ENCODE measurements around the gene DLGAP4. TPM values are rescaled to one million over a fixed set of nuclear protein-coding genes. Genes with fewer than 3 reads are reported as not detected.

DLGAP4 gene
- total and polyA plus RNA-seq, 7 donors: 53.5 to 151 (median 90.4) TPM

- no peaks in the 10 kb centered on the region for H3K9me3 ChIP-seq
- intact Hi-C loops (cut with DNase I): loop anchor here in 1 of 2 donors (10.0 kb wide), 1 partner anchor 162 kb away; no protein-coding TSS in a partner anchor
- H3K4me1 ChIP-seq: no peaks in the 10 kb centered on the region
- H3K27me3 ChIP-seq (ENCODE audit: insufficient read depth in 3 of 3, low read length in 2 of 3): peaks cover 0 to 30% (median 5%) of the 10 kb centered on the region in 3 donors
- ATAC-seq: no peak
- 83 to 87% (median 85%) methylated on average over 12 of the region's 12 CpGs for WGBS, 3 donors
- TF ChIP-seq, protein P1, sequence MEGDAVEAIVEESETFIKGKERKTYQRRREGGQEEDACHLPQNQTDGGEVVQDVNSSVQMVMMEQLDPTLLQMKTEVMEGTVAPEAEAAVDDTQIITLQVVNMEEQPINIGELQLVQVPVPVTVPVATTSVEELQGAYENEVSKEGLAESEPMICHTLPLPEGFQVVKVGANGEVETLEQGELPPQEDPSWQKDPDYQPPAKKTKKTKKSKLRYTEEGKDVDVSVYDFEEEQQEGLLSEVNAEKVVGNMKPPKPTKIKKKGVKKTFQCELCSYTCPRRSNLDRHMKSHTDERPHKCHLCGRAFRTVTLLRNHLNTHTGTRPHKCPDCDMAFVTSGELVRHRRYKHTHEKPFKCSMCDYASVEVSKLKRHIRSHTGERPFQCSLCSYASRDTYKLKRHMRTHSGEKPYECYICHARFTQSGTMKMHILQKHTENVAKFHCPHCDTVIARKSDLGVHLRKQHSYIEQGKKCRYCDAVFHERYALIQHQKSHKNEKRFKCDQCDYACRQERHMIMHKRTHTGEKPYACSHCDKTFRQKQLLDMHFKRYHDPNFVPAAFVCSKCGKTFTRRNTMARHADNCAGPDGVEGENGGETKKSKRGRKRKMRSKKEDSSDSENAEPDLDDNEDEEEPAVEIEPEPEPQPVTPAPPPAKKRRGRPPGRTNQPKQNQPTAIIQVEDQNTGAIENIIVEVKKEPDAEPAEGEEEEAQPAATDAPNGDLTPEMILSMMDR (IDR thresholded peaks at IDR 0.05): no peak
- no peaks in the 10 kb centered on the region for H3K36me3 ChIP-seq (ENCODE audit: insufficient read depth in 1 of 2, low read depth in 1 of 2)
- DNase-seq: peak in 1 of 2 donors; percentile 28
- no peak overlapping the region for H3K27ac ChIP-seq
- H3K4me3 ChIP-seq: no peak overlapping the region
These were observed 33.5 kb upstream of the DLGAP4 start for GRCh38 chr20:36272547-36273220.

- intact Hi-C loops (cut with DNase I): loop anchor here in 1 of 2 donors (10.0 kb wide), 1 partner anchor 161 kb away; no protein-coding TSS in a partner anchor
- Histone ChIP-seq H3K4me3 (no peak overlapping the region), H3K27me3 (ENCODE audit: insufficient read depth in 3 of 3, low read length in 2 of 3) (peaks cover 0 to 32% (median 5%) of the 10 kb centered on the region in 3 donors), H3K4me1 (no peaks in the 10 kb centered on the region), H3K36me3 (ENCODE audit: insufficient read depth in 1 of 2, low read depth in 1 of 2) (no peaks in the 10 kb centered on the region), H3K9me3 (no peaks in the 10 kb centered on the region), H3K27ac (no peak overlapping the region)
- DNase-seq (peak in 1 of 2 donors; percentile 27), ATAC-seq (no peak)
- TF ChIP-seq, protein P1 (IDR thresholded peaks at IDR 0.05): peak; percentile 23
- 51 to 62% (median 51%) methylated on average over 12 of the region's 12 CpGs for WGBS, 3 donors
These were observed 32.5 kb upstream of the DLGAP4 start for GRCh38 chr20:36273414-36274180.

DNA sequence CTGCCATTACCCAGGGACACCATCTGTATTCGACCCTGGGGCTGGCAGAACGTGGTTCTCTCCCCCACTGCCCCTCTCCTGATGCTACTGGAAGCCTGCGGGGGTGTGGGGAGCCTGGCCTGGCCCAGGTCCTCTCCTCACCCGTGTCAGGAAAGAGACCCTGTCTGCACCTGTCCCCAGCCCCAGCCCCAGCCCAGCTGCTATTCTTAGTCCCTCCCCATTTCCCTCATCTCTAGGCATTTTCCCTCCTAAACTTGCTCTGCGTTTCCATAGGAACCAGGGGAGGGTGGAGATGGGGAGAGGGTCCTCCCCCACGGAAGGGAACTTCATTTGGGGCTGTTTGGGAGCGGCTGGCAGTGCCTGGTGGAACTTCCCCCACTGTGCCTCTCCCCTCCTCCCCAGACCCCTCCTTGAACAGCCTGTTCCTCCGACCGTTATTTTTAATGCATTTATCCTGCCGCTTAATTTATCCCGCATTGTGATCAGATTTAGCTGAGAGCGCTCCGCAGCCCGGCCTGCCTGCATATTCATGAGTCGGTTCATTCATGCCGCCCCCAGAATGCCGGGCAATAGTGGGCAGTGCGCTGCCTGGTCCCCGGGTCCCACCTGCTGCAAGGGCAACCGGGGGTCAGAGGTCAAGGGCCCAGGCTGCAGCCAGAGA, 31.8 kb upstream of the DLGAP4 start:
- no peaks in the 10 kb centered on the region for H3K4me1 ChIP-seq
- no peaks in the 10 kb centered on the region for H3K36me3 ChIP-seq (ENCODE audit: insufficient read depth in 1 of 2, low read depth in 1 of 2)
- peaks cover 0 to 39% (median 5%) of the 10 kb centered on the region in 3 donors for H3K27me3 ChIP-seq (ENCODE audit: insufficient read depth in 3 of 3, low read length in 2 of 3)
- intact Hi-C loops (cut with DNase I): loop anchor here in 1 of 2 donors (10.0 kb wide), 1 partner anchor 160 kb away; no protein-coding TSS in a partner anchor
- 22 to 30% (median 23%) methylated on average over 20 of the region's 20 CpGs for WGBS, 3 donors
- no peaks in the 10 kb centered on the region for H3K9me3 ChIP-seq
- no peak for ATAC-seq
- no peak overlapping the region for H3K4me3 ChIP-seq
- DNase-seq: peak in 1 of 2 donors; percentile 44
- no peak overlapping the region for H3K27ac ChIP-seq
- TF ChIP-seq, protein P1 (IDR thresholded peaks at IDR 0.05): no peak

DNA sequence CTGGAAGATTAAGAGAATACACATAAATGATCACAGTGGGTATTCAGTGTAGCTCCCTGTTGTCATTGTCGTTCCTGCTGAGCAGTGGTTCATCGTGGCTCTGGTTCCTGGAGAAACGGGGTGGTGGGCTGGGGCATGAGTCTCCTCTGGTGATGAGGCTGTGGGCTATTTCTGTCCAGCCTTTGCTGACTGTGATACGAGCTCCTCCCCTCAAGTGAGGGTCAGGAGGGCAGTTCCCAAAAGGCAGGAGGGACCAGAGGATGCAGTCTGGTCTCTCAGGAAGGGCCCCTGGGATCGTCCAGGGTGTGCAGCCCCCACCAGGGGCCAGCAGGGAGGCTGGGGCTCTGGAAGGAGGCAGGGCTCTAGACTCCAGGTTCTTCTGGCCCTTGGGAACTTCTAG, 31.1 kb upstream of the DLGAP4 start:
- no peak for ATAC-seq
- 65 to 67% (median 65%) methylated on average over 5 of the region's 5 CpGs for WGBS, 3 donors
- Histone ChIP-seq H3K9me3 (no peaks in the 10 kb centered on the region), H3K27me3 (ENCODE audit: insufficient read depth in 3 of 3, low read length in 2 of 3) (peaks cover 0 to 44% (median 5%) of the 10 kb centered on the region in 3 donors), H3K4me1 (no peaks in the 10 kb centered on the region), H3K36me3 (ENCODE audit: insufficient read depth in 1 of 2, low read depth in 1 of 2) (no peaks in the 10 kb centered on the region), H3K4me3 (no peak overlapping the region), H3K27ac (no peak overlapping the region)
- intact Hi-C loops (cut with DNase I): loop anchor here in 1 of 2 donors (10.0 kb wide), 1 partner anchor 160 kb away; no protein-coding TSS in a partner anchor
- TF ChIP-seq, protein P1 (IDR thresholded peaks at IDR 0.05): no peak
- DNase-seq: peak in 1 of 2 donors; percentile 12

Data from psoas muscle (tissue), 8 donors.